Right lobe of liver (tissue), 6 donors: ENCODE measurements around the gene ERCC6L2. TPM values are rescaled to one million over a fixed set of nuclear protein-coding genes. Genes with fewer than 3 reads are reported as not detected.

Experiments used
- ATAC-seq, 4 donors: fragments of 200-7000 bp; cut with Tn5 transposase; one replicate each; pipeline ENCODE4 v1.9.1; 2020; ENCODE audit warnings: mild to moderate bottlenecking in 4 of 4, moderate library complexity in 4 of 4
- DNase-seq, 3 donors: peaks; one replicate each; pipeline ENCODE4 v3.0.0-alpha.2; 2020
- H3K27ac ChIP-seq, 3 donors: fragments of 200-600 bp; one replicate each; pipeline ENCODE4 v1.8.0; 2022
- H3K27me3 ChIP-seq, 2 donors: fragments of 200-600 bp; one replicate each; pipeline ENCODE4 v1.8.0; 2022
- H3K36me3 ChIP-seq, 4 donors: fragments of 200-600 bp; sonication (generic) in 1 of 4; one replicate each; pipeline versions ENCODE4 v1.5.1 to v1.8.0; 2017 to 2022; ENCODE audit warnings: control low read depth in 1 of 4
- H3K4me1 ChIP-seq, 4 donors: fragments of 200-600 bp; sonication (generic) in 1 of 4; one replicate each; pipeline versions ENCODE4 v1.5.1 to v1.8.0; 2017 to 2022; ENCODE audit warnings: control low read depth in 1 of 4
- H3K4me3 ChIP-seq, 3 donors: fragments of 200-600 bp; one replicate each; pipeline ENCODE4 v1.8.0; 2022
- H3K9me3 ChIP-seq, 4 donors: fragments of 200-600 bp; sonication (generic) in 1 of 4; one replicate each; pipeline versions ENCODE4 v1.5.1 to v1.8.0; 2017 to 2022; ENCODE audit warnings: control low read depth in 1 of 4
- POLR2A ChIP-seq: fragments of 450-650 bp; IDR thresholded peaks from one replicate; pipeline ENCODE4 v1.6.1; 2017; ENCODE audit warnings: antibody characterized with exemption, mild to moderate bottlenecking
- WGBS: methylation state at CpG from one replicate; pipeline ENCODE4 v1.1.6; 2018; ENCODE audit warnings: low coverage, low lambda C conversion rate; ENCODE audit not compliant: insufficient coverage; ENCODE audit errors: missing lambda C conversion rate; 5-methylcytosine and 5-hydroxymethylcytosine counted together
- intact Hi-C, 2 donors: fragments of 100-400 bp; cut with DNase I; formaldehyde crosslinking; loops; one replicate each; pipeline versions ENCODE4 v1.11.2 to v1.14.1; 2022
- total RNA-seq, 6 experiments: library from RNA; depleted of rRNA in 2 of 6; stranded (reverse); fragments of >200 nt in 2 of 6; fragmentation: NEBNext Ultra II Directional in 3 of 6; extraction: Animal tissue kit (Norgen Biotek cat#: 25700) in 3 of 6; gene quantifications; one replicate each; pipeline versions ENCODE4 v1.1.0 to v1.2.4, GENCODE V29; 2016 to 2023
- TF ChIP-seq, protein P1 (sequence below), 4 donors: fragments of 200-600 bp in 3 of 4; fragments of 450-650 bp in 1 of 4; IDR thresholded peaks; one replicate each; pipeline versions ENCODE4 v1.5.1 to v1.8.0; 2016 to 2022; ENCODE audit warnings: antibody characterized with exemption in 4 of 4, mild to moderate bottlenecking in 2 of 4
- donor health status: DM: no; HTN: yes; CAD: no.
- donor health status: DM: no; HTN: no; CAD: no.
- donor health status: DM: no; HTN: no; CAD: no.
- donor health status: DM: no; HTN: yes; CAD: no.
- donor health status: DM: no; HTN: yes; CAD: no.

The ERCC6L2 gene
- total RNA-seq, 6 experiments from 2014 or later = 11.5 to 21.1 (median 17.2) TPM

- intact Hi-C loops = no loop called here
- H3K9me3 ChIP-seq = no peaks in the 10 kb centered on the region
- no peak overlapping the region for H3K4me3 ChIP-seq
- ATAC-seq (no peak), DNase-seq (no peak)
- peaks cover 0 to 12% (median 9%) of the 10 kb centered on the region in 4 donors for H3K36me3 ChIP-seq
- no peaks in the 10 kb centered on the region for H3K27me3 ChIP-seq
- H3K4me1 ChIP-seq = peaks cover 0 to 5% (median 2%) of the 10 kb centered on the region in 4 donors
- TF ChIP-seq, protein P1, sequence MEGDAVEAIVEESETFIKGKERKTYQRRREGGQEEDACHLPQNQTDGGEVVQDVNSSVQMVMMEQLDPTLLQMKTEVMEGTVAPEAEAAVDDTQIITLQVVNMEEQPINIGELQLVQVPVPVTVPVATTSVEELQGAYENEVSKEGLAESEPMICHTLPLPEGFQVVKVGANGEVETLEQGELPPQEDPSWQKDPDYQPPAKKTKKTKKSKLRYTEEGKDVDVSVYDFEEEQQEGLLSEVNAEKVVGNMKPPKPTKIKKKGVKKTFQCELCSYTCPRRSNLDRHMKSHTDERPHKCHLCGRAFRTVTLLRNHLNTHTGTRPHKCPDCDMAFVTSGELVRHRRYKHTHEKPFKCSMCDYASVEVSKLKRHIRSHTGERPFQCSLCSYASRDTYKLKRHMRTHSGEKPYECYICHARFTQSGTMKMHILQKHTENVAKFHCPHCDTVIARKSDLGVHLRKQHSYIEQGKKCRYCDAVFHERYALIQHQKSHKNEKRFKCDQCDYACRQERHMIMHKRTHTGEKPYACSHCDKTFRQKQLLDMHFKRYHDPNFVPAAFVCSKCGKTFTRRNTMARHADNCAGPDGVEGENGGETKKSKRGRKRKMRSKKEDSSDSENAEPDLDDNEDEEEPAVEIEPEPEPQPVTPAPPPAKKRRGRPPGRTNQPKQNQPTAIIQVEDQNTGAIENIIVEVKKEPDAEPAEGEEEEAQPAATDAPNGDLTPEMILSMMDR (IDR thresholded peaks at IDR 0.05) = no peak
- TF ChIP-seq POLR2A = no peak
- H3K27ac ChIP-seq = no peak overlapping the region
Measured at GRCh38 chr9:95927271-95928004, 51.9 kb downstream of the ERCC6L2 start.

GRCh38 chr9:95930277-95930676 lies 54.8 kb downstream of the ERCC6L2 start:
- peaks cover 0 to 14% (median 9%) of the 10 kb centered on the region in 4 donors for H3K36me3 ChIP-seq
- intact Hi-C loops = no loop called here
- ATAC-seq (peak in 2 of 4 donors; percentile 62 to 75), DNase-seq (no peak)
- H3K4me1 ChIP-seq = peaks cover 0 to 5% (median 0%) of the 10 kb centered on the region in 4 donors
- H3K27me3 ChIP-seq = no peaks in the 10 kb centered on the region
- no peak for TF ChIP-seq POLR2A
- TF ChIP-seq, protein P1 (IDR thresholded peaks at IDR 0.05) = no peak
- 12% methylated on average over 1 of the region's 1 CpG for WGBS
- H3K4me3 ChIP-seq = no peak overlapping the region
- H3K9me3 ChIP-seq = no peaks in the 10 kb centered on the region
- H3K27ac ChIP-seq = peak overlapping the region in 1 of 3 donors; percentile 11

- Histone ChIP-seq H3K9me3 (no peaks in the 10 kb centered on the region), H3K27ac (no peak overlapping the region), H3K4me1 (no peaks in the 10 kb centered on the region), H3K4me3 (no peak overlapping the region), H3K36me3 (peaks cover 0 to 9% (median 2%) of the 10 kb centered on the region in 4 donors), H3K27me3 (no peaks in the 10 kb centered on the region)
- DNase-seq = no peak
- intact Hi-C loops = no loop called here
- no peak for ATAC-seq
- 100% methylated on average over 2 of the region's 2 CpGs for WGBS
- no peak for TF ChIP-seq POLR2A
- TF ChIP-seq, protein P1 (IDR thresholded peaks at IDR 0.05) = no peak
Measured at GRCh38 chr9:95935861-95936578, 60.5 kb downstream of the ERCC6L2 start.

DNA sequence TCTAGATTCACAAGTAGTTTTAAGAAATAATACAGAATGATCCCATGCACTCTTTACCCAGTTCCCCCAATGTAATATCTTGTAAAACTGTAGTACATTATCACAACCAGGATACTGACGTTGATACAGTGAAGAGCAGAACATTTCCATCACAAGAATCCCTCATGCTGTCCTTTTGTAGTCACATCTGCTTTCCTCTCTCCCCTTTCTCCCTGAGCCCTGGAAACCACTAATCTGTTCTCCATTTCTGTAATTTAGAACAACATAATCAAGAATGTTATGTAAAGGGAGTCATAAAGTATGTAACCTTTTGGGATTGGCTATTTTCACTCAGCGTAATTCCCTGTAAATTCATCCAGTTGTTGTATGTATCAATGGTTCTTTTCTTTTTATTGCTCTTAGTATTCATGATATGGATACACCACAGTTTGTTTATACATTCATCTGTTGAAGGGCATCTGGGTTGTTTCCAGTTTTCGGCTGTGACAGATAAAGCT lies 61.1 kb downstream of the ERCC6L2 start:
- H3K9me3 ChIP-seq = no peaks in the 10 kb centered on the region
- no peak for ATAC-seq
- H3K27ac ChIP-seq = no peak overlapping the region
- H3K4me3 ChIP-seq = no peak overlapping the region
- H3K36me3 ChIP-seq = peaks cover 0 to 12% (median 2%) of the 10 kb centered on the region in 4 donors
- H3K27me3 ChIP-seq = no peaks in the 10 kb centered on the region
- TF ChIP-seq POLR2A = no peak
- TF ChIP-seq, protein P1 (IDR thresholded peaks at IDR 0.05) = no peak
- 49% methylated on average over 3 of the region's 3 CpGs for WGBS
- intact Hi-C loops = no loop called here
- no peaks in the 10 kb centered on the region for H3K4me1 ChIP-seq
- no peak for DNase-seq
